C1 segment of cervical spinal cord (tissue), 14 donors: ENCODE data around the gene MVD.

Source experiments
- DNase-seq, 14 donors: peaks; one replicate each; lab custom pipeline; 2025; lab: John Stamatoyannopoulos, UW

The MVD gene, protein sequence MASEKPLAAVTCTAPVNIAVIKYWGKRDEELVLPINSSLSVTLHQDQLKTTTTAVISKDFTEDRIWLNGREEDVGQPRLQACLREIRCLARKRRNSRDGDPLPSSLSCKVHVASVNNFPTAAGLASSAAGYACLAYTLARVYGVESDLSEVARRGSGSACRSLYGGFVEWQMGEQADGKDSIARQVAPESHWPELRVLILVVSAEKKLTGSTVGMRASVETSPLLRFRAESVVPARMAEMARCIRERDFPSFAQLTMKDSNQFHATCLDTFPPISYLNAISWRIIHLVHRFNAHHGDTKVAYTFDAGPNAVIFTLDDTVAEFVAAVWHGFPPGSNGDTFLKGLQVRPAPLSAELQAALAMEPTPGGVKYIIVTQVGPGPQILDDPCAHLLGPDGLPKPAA

DNA sequence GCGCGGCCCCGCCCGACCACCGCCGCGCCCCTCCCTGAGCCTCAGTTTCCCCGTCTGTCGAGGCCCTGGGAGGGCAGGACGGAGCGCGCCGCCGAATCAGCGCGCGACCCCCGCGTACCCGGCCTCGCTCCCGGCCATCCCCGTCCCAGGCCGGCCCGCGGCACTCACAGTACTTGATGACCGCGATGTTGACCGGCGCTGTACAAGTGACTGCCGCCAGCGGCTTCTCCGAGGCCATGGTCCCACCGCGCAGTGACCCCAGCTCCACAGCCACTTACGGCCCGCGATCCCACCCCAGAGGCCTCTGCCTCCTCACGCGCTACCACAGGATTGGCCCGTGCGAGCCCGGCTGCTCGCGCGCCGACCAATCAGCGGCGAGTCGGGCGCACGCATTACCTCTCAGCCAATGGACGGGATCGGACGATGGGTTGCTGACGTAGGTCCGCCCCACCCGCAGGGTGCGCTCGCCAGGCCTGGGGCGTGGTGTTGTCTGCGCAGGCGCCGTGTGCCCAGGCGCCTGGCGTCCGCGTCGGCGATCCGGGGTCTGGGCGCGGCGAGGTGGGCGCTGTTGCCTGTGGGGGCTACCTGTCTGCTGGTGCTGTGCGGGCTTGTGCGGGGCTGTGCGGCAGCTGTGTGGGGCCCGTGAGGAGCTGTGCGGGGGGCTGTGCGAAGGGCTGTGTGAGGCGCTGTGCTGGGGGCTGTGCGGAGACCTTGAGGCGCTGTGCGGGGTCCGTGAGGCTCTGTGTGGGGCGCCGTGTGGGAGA is at the start of gene MVD:
MVD (minus strand) TSS at position 249 of the 764 bp plus-strand sequence; CDS start at position 238, 11 bp downstream.
- peak; percentile 78 to 99 (median 96) for DNase-seq

DNA sequence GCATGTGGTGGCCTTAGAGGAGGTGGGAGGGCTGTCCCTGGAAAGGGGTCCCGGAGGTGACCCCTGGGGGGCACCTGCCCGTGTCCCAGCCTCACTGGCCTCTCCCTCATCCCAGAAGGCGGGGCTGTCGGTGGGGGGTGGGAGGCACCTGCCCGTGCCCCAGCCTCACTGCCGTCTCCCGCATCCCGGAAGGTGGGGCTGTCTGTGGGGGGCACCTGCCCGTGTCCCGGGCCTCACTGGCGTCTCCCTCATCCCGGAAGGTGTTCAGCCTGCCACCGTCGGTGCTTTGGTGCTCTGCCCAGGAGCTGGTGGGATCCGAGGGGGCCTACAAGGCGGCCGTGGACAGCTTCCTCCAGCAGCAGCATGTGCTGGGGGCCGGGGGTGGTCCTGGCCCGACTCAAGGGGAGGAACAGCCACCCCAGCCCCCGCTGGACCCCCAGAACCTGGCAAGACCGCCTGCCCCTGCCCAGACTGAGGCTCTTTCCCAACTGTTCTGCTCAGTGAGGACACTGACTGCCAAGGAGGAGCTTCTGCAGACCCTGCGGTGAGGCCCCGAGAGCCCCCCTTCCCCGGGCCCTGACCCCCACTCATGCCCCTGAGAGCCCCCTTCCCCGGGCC is 49.6 kb upstream of the MVD start:
- no peak for DNase-seq

DNA sequence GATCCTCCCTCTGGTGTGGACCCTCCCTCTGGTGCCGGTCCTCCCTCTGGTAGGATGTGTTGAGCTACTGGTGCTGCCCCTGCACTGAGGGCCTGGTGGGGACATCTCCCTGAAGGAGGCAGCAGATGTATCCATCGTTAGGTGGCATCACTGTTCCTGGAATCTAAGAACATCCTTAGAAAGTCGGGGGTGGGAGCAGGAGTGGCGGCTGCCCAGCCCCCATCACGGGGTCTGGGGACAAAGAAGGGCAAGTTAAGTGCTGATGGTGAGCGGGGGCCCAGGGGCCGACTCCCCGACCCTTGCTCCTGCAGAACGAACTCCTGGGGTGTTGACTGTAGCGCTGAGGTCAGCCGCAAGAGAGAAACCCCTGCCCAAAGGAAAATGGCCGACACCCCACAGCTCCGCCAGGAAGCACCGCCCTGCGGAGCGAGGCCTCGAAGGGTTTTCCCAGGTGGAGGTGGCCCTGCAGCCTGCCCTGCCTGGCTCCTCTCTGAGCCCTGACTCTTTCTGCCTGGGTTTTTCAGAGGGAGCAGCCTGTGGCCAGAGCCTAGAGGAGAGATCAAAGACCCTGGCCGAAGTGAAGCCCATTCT is 49.0 kb upstream of the MVD start:
- DNase-seq: no peak

DNA sequence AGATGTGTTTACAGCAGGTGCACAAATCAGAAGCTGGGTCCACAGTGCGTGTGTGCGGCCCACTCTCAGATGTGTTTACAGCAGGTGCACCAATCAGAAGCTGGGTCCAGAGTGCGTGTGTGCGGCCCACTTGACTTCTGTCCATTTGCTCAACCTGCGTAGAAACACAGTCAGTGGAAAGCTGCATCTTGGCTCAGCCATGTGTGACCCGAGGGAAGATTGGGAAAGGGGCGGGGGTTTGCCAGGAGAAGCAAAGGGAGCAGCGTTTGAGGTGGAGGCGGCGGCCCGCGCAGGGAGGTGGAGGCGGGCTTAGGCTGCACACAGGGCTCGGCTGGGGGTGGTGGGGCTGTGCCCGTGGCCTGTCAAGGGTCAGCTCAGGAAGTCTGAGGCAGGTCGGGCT is 47.7 kb upstream of the MVD start:
- DNase-seq: no peak

DNA sequence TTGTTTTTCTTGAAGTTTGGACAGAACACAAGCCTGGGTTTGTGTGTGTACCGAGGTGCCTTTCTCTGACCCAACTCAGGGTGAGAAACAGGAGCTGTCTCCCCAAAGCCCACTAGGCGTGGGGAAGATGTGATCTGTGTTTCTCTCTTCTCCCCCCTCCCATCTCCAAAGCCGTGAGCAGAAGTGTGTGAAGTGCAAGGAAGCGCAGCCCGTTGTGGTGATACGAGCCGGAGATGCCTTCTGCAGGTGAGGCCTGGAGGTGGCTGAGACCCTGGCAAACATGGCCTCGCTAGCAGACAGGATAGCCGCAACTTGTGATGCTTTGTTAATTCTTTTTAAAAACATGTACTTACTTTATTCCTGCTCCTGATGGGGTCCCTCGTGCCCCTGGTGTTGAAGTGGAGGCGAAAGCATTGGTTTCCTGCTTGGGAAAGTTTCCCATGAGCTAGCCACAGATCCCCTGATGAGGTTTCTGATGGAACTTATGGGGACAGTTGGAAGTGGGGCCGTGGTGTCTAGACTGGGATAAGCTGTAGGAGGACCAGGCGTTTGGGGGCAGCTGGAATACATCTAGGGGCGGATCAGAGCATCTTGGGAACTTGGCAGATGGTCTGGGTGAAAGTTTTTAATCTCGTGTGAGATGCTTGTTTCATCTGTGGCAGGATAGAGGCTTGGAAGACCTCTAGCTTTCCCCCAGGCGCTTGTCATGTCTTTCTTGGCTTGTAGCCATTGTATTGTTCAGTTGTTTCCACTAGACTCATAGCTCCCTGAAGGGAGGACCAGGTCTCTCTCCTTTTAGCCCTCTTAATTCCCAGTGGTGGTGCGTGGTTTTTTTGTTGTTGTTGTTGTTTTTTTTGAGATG is 44.3 kb upstream of the MVD start:
- DNase-seq: no peak

DNA sequence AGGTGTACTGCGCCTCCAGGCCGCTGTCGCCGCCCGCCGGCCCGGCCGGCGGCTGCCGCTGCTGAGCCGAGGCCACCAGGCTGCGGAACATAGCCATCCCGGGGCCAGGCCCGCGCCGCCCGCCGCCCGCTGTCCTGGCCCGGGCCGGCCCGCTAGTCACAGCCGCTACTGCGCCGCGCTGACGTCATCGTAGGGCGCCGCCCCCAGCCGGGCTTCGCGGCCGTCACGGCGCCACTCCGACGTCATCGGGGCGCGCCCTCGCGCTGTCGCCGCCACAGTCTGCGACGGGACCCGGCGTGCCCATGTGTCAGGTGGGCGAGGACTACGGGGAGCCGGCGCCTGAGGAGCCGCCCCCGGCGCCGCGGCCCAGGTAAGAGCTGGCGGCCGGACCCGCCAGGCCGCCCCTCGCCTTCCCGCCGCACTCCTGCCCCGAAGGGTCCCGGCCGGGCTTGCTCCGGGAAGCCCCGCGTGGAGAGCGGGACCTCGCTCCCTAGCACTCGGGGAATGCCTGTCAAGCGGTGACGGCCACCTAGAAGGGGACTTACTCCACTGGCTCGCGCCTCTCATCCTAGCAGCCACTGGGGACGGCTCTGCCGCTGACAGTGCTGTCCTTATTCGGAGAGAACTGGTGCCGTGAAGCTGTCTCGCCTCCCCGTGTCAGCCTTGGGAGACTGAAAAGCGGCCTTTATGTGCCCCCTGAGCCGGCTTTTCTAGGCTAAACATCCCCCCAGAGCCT is 43.5 kb upstream of the MVD start, which contains the start of the genes CTU2 and RNF166:
CTU2 (plus strand) TSS at position 275 of the 736 bp plus-strand sequence; CDS start at position 303, 28 bp downstream.
RNF166 (minus strand) TSS at position 180 of the 736 bp plus-strand sequence; CDS start at position 97, 83 bp downstream.
- peak; percentile 17 to 92 (median 73) for DNase-seq

DNA sequence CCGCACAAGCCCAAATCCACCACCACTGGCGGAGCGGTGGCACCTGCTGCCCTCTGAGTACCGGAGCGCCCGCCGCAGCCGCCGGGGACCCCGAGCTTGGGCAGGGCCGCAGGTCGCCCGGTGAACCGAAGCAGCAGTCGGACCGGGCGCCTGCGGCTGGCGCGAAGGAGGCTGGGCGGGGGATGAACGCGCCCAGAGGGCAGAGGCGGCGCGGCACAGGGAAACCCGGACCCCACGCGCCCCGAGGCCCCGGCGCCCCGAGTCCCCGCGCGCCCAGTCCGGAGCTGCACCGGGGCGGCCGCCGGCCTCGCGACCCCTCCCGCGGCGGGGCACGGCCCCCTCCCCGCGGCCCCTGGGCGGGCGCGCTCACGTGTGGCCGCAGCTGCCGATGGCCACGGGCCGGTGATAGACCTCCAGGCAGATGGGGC is 42.9 kb upstream of the MVD start:
- peak in 2 of 14 donors; percentile 30 to 54 for DNase-seq

DNA sequence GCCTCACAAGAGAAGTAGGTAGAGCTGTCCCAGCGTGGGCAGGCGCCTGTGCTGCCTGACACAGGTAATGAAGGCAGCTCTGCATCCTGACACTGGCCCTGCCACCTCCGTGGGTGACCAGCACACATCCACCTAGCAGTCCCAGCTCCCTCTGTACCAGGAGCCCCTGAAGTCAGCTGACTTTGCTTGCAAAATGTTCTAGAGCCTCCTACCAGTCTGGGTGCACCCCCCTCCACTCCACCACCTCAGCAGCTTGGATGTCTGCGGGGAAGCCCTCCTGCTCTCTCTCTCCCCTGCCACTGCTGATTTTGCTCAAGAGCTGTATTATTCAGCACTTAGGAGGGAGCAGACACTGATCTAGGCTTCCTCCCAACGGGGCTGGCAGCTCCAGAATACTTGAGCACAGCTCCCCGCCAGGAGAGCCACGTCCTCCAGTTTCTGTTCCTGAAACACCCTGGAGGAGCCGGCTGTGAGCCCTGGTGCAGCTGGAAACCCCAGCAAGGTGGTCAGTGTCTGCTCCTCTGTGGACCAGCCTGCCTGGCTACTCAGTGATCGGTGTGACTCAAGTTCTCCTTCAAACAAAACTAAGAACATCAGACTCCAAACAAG is 42.3 kb upstream of the MVD start:
- peak in 9 of 14 donors; percentile 12 to 59 (median 38) for DNase-seq

DNA sequence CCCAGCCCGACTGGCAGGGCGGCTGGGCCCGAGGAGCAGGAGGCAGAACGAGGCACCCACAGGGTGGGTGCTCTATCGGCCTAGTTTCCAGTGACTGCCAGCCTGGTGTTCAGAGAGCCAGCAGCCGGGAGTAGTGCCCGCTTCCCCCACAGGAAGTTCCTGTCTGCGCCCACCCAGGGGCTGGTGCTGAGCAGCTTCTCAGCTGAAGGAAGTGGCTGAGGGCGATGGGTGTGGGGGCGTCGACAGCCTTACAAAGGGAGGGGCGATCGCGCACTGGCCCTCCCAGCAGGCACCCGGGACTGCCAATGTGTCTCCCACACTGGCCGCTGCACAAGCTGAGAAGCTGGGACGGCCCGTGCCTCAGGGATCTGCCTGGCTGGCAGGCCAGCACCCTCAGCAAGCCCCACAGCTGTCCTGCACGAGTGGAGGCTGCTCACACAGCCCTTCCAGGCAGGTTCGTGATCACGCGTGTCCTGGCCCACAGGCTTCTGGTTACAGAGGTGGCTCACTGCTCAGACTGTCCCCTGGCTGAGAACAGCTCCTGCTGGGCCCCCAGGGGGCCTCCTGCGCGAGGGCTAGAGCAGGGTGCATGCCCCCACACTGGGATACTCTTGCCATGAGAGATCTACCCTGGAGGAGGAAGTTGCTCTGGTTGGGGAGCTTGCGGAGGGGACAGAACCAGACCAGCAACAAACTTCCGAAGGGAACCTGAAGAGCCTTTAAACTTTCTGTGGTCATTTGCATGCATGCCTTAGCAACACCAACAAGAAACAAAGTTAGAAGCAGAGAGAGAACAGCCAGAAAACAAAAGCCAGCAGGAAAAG is 40.8 kb upstream of the MVD start:
- DNase-seq: peak in 9 of 14 donors; percentile 17 to 77 (median 38)

DNA sequence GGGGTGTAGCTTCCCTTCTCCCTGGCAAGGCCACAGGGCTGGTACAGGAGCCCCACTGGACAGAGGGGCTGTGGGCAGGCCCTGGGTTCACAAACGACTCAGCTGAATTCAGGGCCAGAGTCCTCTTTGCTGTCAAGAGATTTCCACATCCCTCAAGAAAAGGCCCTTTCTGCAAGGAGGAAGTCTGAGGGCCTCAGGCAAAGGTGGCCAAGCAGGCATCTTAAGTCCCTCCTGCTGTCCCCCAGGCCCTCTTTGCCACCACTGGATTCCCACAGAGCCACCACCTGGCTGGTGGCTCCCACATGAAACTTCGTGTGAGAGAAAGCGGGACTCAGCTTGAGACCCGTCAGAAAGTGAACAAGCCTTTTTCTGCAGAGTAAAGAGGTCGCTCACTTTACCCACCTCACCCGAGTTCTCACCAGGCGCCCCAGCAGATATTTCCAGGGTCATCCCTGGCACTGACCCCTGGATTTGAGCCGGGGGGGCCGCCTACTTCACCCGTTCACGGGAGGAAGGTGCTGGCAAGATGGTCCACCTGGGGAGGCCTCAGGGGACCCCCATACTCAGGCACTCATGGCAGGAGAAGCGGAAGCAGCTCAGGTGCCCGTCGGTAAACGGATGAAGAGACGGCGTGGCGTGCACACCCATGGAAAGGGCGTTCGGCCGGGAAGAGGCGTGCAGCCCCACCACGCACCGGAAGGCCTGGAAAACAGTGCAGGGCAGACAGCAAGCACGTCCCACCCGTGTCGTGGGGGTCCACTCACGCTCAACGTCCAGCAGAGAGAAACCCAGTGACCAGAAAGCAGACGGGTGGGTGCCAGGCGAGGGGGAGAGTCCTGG is 39.7 kb upstream of the MVD start:
- DNase-seq: no peak

DNA sequence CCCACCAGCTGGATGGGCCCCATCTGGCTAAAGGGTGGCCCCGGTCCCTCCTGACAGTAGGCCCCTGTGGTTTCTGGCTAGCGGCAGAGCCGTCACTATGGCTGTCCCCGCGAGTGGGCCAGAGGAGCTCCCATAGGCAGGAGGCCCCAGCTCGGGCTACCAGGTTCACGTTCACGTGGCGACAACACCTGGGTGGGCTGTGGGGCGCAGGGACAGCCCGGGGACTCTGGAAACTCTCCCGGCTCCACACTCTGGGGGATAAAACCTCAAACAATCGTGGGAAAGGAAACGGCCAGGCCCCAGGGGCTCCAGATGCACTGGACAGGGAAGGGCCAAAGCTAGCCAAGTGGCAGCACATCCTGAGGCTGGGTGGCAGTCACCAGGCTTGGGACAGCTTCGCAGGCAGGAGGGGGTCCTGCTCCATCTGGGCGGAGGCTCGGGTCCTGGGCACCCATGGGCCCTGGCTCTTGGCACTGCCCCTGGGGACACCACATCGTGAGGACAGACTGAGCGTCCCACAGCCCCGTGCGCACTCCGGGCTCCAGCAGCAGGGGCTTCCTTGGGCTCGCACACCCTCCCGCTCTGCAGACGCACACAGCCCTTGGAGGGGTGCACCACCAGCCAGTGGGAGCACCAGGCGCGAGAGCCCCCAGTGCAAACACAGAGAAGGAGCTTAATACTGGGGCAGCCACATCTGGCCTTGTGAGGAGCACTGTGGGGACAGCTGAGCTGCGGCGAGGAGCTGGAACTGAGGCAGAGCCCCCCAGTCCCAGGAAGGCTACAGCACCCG is 38.9 kb upstream of the MVD start:
- DNase-seq: no peak

DNA sequence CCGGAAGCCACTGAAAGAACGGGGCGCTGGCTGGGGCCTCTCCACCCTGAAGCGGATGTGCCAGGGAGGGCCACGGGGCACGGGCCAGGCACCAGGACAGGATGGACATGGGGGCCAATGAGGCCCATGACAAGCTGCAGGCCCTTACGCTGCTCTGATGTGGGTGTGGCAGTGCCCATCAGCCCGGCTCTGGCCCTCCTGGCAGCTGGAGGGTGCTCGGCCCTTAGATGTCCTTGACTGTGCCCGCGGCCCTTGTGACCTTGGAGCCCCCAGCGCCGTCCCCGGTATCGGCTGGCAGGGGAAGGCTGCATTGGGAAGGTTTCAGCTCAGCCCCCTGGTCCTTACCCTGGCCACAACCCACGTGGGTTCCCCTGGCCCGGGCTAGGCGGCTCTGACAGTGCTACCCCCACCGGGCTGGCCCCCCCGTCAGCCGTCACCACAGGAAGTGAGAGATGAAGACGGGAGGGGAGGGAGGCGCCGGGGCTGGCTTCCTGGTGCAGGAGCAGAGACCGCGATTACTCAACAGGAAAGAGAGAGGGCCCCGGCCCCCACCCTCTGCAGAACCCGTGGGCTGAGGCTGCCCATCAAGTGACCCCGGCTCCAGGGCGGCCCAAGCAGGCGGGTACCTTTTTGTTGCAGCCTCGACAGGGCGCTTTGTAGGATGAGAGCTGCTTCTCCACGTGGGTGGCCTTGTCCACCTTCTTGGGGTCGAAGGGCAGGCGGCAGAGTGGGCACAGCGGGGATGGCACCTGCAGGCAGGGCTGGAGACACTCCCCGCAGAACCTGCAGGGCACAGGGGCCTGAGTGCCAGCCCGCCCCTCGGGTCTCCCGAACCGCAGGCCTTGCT is 38.0 kb upstream of the MVD start:
- peak in 11 of 14 donors; percentile 8 to 80 (median 58) for DNase-seq

DNA sequence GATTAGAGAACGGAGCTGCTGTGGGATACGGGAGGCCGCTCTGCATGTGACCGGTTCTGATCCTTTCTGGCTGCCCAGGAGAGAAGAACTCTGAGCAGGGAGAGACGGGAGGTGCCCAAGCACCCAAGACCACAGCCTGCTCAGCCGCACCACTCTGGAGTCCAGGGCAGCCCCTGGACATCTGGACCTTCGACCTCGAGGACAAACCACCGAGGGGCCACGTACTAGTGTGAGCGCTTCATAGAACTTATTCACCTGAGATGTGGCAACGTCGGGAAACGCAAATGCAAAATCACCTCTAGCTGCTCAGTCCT is 37.4 kb upstream of the MVD start:
- no peak for DNase-seq

DNA sequence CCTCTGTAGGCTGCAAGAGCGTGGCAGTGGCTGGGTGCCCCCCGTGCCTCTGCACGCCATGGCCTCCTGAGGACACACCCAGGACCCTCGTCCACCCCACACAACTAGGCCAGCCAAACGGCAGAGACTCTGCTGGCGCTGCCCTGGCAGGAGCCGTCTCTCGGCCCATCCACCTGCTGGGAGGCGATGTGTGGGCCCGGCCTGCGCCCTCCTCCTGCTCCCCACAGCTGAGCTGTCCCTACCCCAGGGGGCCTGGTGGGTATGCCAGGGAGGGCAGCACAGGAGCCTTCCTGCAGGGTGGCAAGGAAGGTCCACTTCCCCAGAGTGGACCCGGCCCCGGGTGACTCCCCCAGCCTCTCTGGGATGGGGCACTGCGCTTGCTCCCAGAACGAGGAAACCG is 36.3 kb upstream of the MVD start:
- no peak for DNase-seq

DNA sequence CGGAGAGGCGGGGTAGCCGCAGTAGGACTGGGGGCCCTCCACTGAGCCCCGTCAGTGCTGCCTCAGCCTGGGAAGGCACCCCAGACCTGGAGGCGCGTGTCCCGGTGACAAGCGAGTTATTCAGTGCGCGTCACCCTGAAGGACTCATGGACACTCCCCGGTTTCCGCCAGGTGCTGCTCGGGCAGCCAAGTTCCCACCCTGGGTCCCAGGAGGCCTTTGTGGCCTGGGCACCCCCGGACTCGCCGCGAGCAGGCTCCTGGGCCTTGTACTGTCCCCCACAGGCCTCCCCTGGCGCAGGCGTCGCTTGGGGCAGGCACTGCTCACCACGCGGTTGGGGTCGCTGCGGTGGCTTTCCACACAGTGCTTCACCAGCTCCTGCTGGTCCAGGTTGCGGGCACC is 35.8 kb upstream of the MVD start:
- DNase-seq: no peak
